GM12872 (cell line): ENCODE results near the gene MYH14.

Experiments
- TF ChIP-seq, protein P1 (sequence below): IDR thresholded peaks from 3 replicates; pipeline ENCODE4 v1.5.1; 2011; ENCODE audit warnings: low read depth, mild to moderate bottlenecking, low read length, moderate library complexity; ENCODE audit not compliant: insufficient read depth

The MYH14 gene

GRCh38 chr19:50349277-50350057, 146.0 kb downstream of the MYH14 start:
- TF ChIP-seq, protein P1, sequence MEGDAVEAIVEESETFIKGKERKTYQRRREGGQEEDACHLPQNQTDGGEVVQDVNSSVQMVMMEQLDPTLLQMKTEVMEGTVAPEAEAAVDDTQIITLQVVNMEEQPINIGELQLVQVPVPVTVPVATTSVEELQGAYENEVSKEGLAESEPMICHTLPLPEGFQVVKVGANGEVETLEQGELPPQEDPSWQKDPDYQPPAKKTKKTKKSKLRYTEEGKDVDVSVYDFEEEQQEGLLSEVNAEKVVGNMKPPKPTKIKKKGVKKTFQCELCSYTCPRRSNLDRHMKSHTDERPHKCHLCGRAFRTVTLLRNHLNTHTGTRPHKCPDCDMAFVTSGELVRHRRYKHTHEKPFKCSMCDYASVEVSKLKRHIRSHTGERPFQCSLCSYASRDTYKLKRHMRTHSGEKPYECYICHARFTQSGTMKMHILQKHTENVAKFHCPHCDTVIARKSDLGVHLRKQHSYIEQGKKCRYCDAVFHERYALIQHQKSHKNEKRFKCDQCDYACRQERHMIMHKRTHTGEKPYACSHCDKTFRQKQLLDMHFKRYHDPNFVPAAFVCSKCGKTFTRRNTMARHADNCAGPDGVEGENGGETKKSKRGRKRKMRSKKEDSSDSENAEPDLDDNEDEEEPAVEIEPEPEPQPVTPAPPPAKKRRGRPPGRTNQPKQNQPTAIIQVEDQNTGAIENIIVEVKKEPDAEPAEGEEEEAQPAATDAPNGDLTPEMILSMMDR = peak; percentile 29; the same call in 1 of the 3 replicates

DNA sequence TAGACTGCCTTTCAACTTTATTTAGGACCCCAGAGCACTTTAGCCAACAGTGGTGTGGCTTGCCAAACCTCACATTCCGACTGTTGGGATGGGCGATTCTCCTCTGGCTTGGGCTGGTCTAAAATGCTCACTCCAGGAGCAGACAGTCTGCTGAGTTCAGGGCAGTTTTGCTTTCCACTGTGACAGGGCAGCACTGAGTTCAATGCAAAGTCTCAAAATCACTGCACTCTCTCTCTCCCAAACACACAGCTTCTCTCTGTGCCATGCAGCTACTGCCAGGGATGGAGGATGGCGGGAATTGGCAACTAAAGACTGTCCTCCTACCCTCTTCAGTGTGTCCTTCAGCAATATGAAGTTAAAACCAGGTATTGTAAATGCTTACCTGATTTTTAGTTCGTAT, 148.8 kb downstream of the MYH14 start:
- TF ChIP-seq, protein P1 = no peak

GRCh38 chr19:50356691-50357177, 153.3 kb downstream of the MYH14 start:
- TF ChIP-seq, protein P1 = no peak

GRCh38 chr19:50357178-50358100, 154.0 kb downstream of the MYH14 start:
- TF ChIP-seq, protein P1 = peak; percentile 87

DNA sequence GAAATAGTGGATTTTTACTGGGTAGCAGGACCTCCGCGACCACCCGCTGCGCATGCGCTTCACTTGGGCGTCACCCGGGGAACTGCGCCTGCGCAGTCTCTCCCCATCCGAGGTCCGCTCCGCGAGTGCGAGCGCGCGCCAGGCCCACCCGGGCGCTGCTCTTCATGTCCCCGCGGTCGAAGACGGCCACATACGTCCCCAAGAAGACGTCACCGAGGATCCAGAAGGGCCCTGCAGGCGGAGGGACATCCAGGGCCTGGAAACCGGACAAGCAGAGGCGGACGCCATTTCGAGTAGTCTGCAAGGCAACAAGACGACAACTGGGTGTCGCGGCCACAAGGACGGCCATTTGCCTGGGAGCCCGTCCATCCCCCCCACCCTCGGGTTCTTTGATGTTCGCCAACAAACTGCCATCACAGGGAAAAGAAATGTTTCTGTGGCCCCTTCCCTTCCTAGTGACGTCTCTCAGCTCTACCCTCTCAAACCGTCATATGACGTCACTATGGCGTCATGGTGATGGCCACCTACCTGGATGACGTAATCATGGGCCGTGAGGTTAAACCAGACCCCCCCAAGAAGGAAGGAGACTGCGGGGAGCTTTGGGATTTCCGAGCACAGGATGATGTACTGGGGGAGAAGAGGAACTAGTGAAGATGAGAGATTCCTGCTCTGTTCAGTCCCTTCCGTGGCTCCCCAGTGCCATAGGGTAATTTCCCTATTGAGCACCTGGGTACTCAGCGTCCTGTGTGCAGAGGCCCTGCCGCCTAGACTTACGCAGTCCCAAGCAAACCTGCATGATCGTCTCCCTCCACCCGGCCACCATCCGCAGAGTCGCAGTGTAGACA, 155.3 kb downstream of the MYH14 start:
- TF ChIP-seq, protein P1 = no peak

GRCh38 chr19:50359328-50359818, 156.0 kb downstream of the MYH14 start:
- TF ChIP-seq, protein P1 = no peak
